ENCODE data around the gene CFLAR.
"Not testable (repeated sequence)": the region's sequence is repeated elsewhere in the genome, so short reads cannot be mapped to it uniquely, and the experiment has no call there.

CFLAR gene

DNA sequence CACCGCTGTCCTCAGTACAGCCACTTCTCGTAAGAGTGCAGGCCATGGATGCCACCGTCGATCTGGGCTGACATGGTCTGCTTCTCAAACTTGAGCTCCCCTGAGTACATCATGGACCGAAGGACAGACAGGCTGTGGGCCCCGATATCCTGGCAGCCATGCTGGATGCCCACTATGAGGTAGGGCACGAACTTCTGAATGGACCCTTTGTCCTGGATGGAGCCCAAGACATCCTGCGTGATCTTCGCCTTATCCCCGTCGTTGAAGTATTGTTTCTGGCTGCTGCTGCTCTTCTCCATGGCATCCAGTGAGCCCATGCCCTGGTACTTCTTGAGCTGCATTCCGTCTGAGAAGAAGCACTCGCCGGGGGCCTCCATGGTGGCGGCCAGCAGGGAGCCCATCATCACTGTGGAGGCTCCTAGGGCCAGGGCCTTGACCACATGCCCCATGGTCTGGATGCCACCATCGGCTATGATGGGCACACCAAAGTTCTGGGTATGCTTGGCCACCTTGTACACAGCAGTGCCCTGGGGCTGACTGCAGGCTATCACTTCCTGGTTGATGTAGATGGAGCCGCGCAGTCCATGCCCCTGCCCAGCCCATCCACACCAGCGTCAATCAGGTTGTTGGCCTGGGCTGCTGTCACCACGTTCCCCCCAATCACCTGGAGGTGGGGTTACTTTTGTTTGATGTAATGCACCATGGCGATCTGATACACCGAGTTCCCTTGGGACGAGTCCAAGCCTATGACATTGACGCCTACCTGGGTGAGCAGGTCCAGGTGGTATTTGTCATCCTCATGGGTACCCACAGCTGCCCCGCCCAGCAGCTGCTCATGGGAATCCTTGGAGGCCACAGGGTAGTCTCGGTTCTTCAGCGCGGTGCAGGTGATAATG is 21.8 kb downstream of the CFLAR start:
- Histone ChIP-seq H3K27ac (ENCODE audit: low read length) (no peak overlapping the region), H3K9me3 (ENCODE audit: control insufficient read depth in 1 of 2, low read length in 2 of 2) (no peaks in the 10 kb centered on the region), H3K36me3 (ENCODE audit: control insufficient read depth in 1 of 2, insufficient read depth in 2 of 2, low read length in 2 of 2) (peaks cover 48 to 58% of the 10 kb centered on the region in 2 donors), H3K27me3 (ENCODE audit: low read depth, low read length) (no peaks in the 10 kb centered on the region), H3K4me3 (ENCODE audit: low read depth in 1 of 2, low read length in 2 of 2) (no peak overlapping the region), H3K4me1 (ENCODE audit: control insufficient read depth in 1 of 2, insufficient read depth in 2 of 2, low read length in 2 of 2) (peaks cover 0 to 6% of the 10 kb centered on the region in 2 donors)

DNA sequence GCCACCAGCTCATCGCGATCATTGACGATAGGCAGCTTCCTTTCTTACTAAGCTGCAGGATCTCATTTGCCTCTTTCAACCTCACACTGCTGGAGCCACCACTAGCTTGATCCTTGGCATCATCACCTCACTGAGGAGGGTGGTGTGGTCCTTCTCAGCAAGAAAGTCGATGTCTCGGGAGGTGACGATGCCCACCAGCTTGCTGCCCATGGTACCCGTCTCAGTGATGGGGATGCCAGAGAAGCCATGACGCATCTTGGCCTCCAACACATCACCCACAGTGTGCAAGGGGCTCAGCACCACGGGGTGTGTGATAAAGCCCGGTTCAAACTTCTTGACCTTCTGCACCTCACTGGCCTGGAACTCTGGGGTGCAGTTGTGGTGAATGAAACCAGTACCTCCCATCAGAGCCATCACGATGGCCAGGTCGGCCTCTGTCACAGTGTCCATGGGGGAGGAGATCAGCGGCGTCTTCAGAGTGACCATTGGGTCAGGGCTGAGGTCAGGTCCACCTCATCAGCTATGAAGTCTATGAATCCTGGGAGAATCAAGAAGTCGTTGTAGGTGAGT is 22.5 kb downstream of the CFLAR start:
- Histone ChIP-seq H3K27ac (ENCODE audit: low read length) (no peak overlapping the region), H3K4me1 (ENCODE audit: control insufficient read depth in 1 of 2, insufficient read depth in 2 of 2, low read length in 2 of 2) (peaks cover 0 to 6% of the 10 kb centered on the region in 2 donors), H3K36me3 (ENCODE audit: control insufficient read depth in 1 of 2, insufficient read depth in 2 of 2, low read length in 2 of 2) (peaks cover 50 to 64% of the 10 kb centered on the region in 2 donors), H3K27me3 (ENCODE audit: low read depth, low read length) (no peaks in the 10 kb centered on the region), H3K9me3 (ENCODE audit: control insufficient read depth in 1 of 2, low read length in 2 of 2) (no peaks in the 10 kb centered on the region), H3K4me3 (ENCODE audit: low read depth in 1 of 2, low read length in 2 of 2) (no peak overlapping the region)

DNA sequence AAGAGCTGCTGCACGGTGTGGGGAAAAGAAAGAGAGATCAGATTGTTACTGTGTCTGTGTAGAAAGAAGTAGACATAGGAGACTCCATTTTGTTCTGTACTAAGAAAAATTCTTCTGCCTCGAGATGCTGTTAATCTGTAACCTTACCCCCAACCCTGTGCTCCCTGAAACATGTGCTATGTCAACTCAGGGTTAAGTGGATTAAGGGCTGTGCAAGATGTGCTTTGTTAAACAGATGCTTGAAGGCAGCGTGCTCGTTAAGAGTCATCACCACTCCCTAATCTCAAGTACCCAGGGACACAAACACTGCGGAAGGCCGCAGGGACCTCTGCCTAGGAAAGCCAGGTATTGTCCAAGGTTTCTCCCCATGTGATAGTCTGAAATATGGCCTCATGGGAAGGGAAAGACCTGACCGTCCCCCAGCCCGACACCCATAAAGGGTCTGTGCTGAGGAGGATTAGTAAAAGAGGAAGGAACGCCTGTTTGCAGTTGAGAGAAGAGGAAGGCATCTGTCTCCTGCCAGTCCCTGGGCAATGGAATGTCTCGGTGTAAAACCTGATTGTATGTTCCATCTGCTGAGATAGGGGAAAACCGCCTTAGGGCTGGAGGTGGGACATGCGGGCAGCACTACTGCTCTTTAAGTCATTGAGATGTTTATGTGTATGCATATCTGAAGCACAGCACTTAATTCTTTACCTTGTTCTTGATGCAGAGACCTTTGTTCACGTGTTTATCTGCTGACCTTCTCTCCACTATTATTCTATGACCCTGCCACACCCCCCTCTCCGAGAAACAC is 23.2 kb downstream of the CFLAR start:
- H3K27me3 ChIP-seq (ENCODE audit: low read depth, low read length); H3K4me1 ChIP-seq (ENCODE audit: control insufficient read depth in 1 of 2, insufficient read depth in 2 of 2, low read length in 2 of 2); H3K9me3 ChIP-seq (ENCODE audit: control insufficient read depth in 1 of 2, low read length in 2 of 2); H3K27ac ChIP-seq (ENCODE audit: low read length); H3K4me3 ChIP-seq (ENCODE audit: low read depth in 1 of 2, low read length in 2 of 2): not testable (repeated sequence)
- peaks cover 53 to 70% of the 10 kb centered on the region in 2 donors for H3K36me3 ChIP-seq (ENCODE audit: control insufficient read depth in 1 of 2, insufficient read depth in 2 of 2, low read length in 2 of 2)

DNA sequence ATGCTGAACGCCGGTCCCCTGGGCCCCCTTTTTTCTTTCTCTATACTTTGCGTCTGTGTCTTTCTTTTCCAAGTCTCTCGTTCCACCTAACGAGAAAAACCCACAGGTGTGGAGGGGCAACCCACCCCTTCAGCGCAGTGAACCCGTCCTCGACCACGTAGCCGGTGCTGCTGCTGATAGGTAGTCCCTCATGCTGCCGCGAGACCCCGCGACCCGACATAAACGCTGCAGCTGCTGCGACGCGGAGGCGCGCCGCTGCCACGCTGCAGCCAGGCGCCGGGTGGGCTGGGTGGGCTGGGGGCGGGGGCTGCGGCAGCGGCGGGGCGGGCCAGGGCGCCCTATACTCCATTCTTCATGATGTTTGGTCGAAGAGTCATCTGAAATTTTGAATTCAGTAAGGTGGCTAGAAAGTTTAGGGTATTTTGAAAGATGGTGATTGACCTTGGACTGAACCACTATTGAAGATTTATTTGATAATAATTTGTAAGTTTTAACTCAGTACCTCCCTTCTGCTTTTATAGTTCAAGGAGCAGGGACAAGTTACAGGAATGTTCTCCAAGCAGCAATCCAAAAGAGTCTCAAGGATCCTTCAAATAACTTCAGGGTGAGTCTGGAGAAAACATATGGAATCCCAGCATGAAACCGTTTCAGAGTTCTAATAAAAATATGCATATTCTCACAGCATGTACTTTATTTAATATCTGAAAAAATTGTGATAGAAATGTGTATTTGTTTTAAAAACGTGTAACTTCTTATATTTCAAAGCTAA is 24.1 kb downstream of the CFLAR start:
- no peak overlapping the region for H3K27ac ChIP-seq (ENCODE audit: low read length)
- H3K9me3 ChIP-seq (ENCODE audit: control insufficient read depth in 1 of 2, low read length in 2 of 2), result no peaks in the 10 kb centered on the region
- peaks cover 60 to 72% of the 10 kb centered on the region in 2 donors for H3K36me3 ChIP-seq (ENCODE audit: control insufficient read depth in 1 of 2, insufficient read depth in 2 of 2, low read length in 2 of 2)
- H3K4me3 ChIP-seq (ENCODE audit: low read depth in 1 of 2, low read length in 2 of 2), result no peak overlapping the region
- peaks cover 0 to 6% of the 10 kb centered on the region in 2 donors for H3K4me1 ChIP-seq (ENCODE audit: control insufficient read depth in 1 of 2, insufficient read depth in 2 of 2, low read length in 2 of 2)
- no peaks in the 10 kb centered on the region for H3K27me3 ChIP-seq (ENCODE audit: low read depth, low read length)

- Histone ChIP-seq H3K27me3 (ENCODE audit: low read depth, low read length) (no peaks in the 10 kb centered on the region), H3K4me1 (ENCODE audit: control insufficient read depth in 1 of 2, insufficient read depth in 2 of 2, low read length in 2 of 2) (peaks cover 5% of the 10 kb centered on the region in 2 donors), H3K9me3 (ENCODE audit: control insufficient read depth in 1 of 2, low read length in 2 of 2) (no peaks in the 10 kb centered on the region), H3K36me3 (ENCODE audit: control insufficient read depth in 1 of 2, insufficient read depth in 2 of 2, low read length in 2 of 2) (peaks cover 37 to 38% of the 10 kb centered on the region in 2 donors), H3K27ac (ENCODE audit: low read length) (peak overlapping the region; percentile 35), H3K4me3 (ENCODE audit: low read depth in 1 of 2, low read length in 2 of 2) (no peak overlapping the region)
Measured at GRCh38 chr2:201144101-201145051, 28.4 kb downstream of the CFLAR start.

- Histone ChIP-seq H3K27ac (ENCODE audit: low read length) (peak overlapping the region; percentile 96), H3K27me3 (ENCODE audit: low read depth, low read length) (no peaks in the 10 kb centered on the region), H3K36me3 (ENCODE audit: control insufficient read depth in 1 of 2, insufficient read depth in 2 of 2, low read length in 2 of 2) (peaks cover 37 to 47% of the 10 kb centered on the region in 2 donors), H3K4me3 (ENCODE audit: low read depth in 1 of 2, low read length in 2 of 2) (peak overlapping the region in 1 of 2 donors; percentile 21), H3K4me1 (ENCODE audit: control insufficient read depth in 1 of 2, insufficient read depth in 2 of 2, low read length in 2 of 2) (peaks cover 20 to 21% of the 10 kb centered on the region in 2 donors), H3K9me3 (ENCODE audit: control insufficient read depth in 1 of 2, low read length in 2 of 2) (no peaks in the 10 kb centered on the region)
Measured at GRCh38 chr2:201148434-201148990, 32.5 kb downstream of the CFLAR start.

DNA sequence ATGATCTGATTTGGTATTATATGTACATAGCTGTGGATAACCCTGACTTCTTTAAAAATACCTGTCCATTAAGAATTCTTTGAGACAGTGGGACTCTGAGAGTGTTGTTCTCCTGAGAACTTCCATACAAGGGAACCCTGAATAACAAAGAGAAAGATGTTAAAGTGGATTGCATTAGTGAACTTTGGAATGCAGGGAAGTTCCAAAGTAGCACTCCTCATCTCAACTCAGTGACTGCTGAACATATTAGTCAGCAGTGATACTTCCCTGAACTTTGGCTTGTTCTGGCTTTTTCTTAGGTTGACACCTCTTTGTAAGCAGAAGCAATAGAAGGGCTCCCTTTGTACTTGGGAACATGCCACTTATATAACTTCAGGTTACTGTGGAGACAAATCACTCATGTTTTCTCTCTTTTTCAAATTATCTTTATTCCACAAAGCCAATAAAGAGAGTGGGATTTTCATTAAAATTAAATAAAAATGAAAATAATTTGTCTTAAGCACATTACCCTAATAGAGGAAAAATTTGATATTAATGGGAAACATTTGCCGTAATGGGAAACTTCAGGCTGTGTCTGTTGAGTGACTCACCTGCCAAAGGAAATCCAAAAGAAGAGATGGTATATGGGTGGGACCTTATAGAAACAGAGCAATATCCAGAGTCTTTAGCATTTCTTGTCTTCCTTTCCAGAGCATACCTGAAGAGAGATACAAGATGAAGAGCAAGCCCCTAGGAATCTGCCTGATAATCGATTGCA is 33.3 kb downstream of the CFLAR start:
- Histone ChIP-seq H3K36me3 (ENCODE audit: control insufficient read depth in 1 of 2, insufficient read depth in 2 of 2, low read length in 2 of 2) (peaks cover 35 to 41% of the 10 kb centered on the region in 2 donors), H3K9me3 (ENCODE audit: control insufficient read depth in 1 of 2, low read length in 2 of 2) (no peaks in the 10 kb centered on the region), H3K27me3 (ENCODE audit: low read depth, low read length) (no peaks in the 10 kb centered on the region), H3K4me3 (ENCODE audit: low read depth in 1 of 2, low read length in 2 of 2) (peak overlapping the region in 1 of 2 donors; percentile 11), H3K4me1 (ENCODE audit: control insufficient read depth in 1 of 2, insufficient read depth in 2 of 2, low read length in 2 of 2) (peaks cover 20 to 21% of the 10 kb centered on the region in 2 donors), H3K27ac (ENCODE audit: low read length) (peak overlapping the region; percentile 96)

- Histone ChIP-seq H3K4me3 (ENCODE audit: low read depth in 1 of 2, low read length in 2 of 2) (peak overlapping the region in 1 of 2 donors; percentile 11), H3K27ac (ENCODE audit: low read length) (peak overlapping the region; percentile 96), H3K36me3 (ENCODE audit: control insufficient read depth in 1 of 2, insufficient read depth in 2 of 2, low read length in 2 of 2) (peaks cover 37 to 45% of the 10 kb centered on the region in 2 donors), H3K4me1 (ENCODE audit: control insufficient read depth in 1 of 2, insufficient read depth in 2 of 2, low read length in 2 of 2) (peaks cover 20 to 21% of the 10 kb centered on the region in 2 donors)
- not testable (repeated sequence) for H3K9me3 ChIP-seq (ENCODE audit: control insufficient read depth in 1 of 2, low read length in 2 of 2); H3K27me3 ChIP-seq (ENCODE audit: low read depth, low read length)
Measured at GRCh38 chr2:201149821-201150165, 33.8 kb downstream of the CFLAR start.

- no peaks in the 10 kb centered on the region for H3K27me3 ChIP-seq (ENCODE audit: low read depth, low read length)
- H3K4me3 ChIP-seq (ENCODE audit: low read depth in 1 of 2, low read length in 2 of 2), result no peak overlapping the region
- H3K4me1 ChIP-seq (ENCODE audit: control insufficient read depth in 1 of 2, insufficient read depth in 2 of 2, low read length in 2 of 2), result peaks cover 20 to 21% of the 10 kb centered on the region in 2 donors
- peak overlapping the region; percentile 90 for H3K27ac ChIP-seq (ENCODE audit: low read length)
- H3K36me3 ChIP-seq (ENCODE audit: control insufficient read depth in 1 of 2, insufficient read depth in 2 of 2, low read length in 2 of 2), result peaks cover 34 to 47% of the 10 kb centered on the region in 2 donors
- no peaks in the 10 kb centered on the region for H3K9me3 ChIP-seq (ENCODE audit: control insufficient read depth in 1 of 2, low read length in 2 of 2)
Measured at GRCh38 chr2:201150454-201151020, 34.6 kb downstream of the CFLAR start.
